Thyroid gland (tissue), 4 donors: ENCODE measurements around the gene DLK1. TPM values are rescaled to one million over a fixed set of nuclear protein-coding genes. Genes with fewer than 3 reads are reported as not detected.

Source experiments
- DNase-seq, 2 donors: peaks; one replicate each; pipeline ENCODE4 v3.0.0-alpha.2; 2019
- H3K27ac ChIP-seq, 3 donors: fragments of 200-600 bp; sonication (generic); 1 replicate in 2 of 3; 2 replicates in 1 of 3; pipeline ENCODE4 v1.5.1; 2016 to 2019; ENCODE audit warnings: mild to moderate bottlenecking in 1 of 3, moderate library complexity in 1 of 3
- H3K27me3 ChIP-seq: fragments of 200-600 bp; sonication (generic); one replicate; pipeline ENCODE4 v1.5.1; 2019
- H3K36me3 ChIP-seq, 2 donors: fragments of 200-600 bp; sonication (generic); one replicate each; pipeline ENCODE4 v1.5.1; 2016 to 2019
- H3K4me1 ChIP-seq, 2 donors: fragments of 200-600 bp; sonication (generic); one replicate each; pipeline ENCODE4 v1.5.1; 2017 to 2019
- H3K4me3 ChIP-seq, 3 donors: fragments of 200-600 bp; sonication (generic); replicated peaks in 1 of 3; 1 replicate in 2 of 3; 2 replicates in 1 of 3; pipeline ENCODE4 v1.5.1; 2016; ENCODE audit warnings: mild to moderate bottlenecking in 1 of 3
- H3K9me3 ChIP-seq: fragments of 200-600 bp; sonication (generic); one replicate; pipeline ENCODE4 v1.5.1; 2017
- CTCF ChIP-seq, 6 experiments: fragments of 200-600 bp in 3 of 6; fragments of 450-650 bp in 3 of 6; sonication (generic) in 3 of 6; IDR thresholded peaks; one replicate each; pipeline ENCODE4 v1.5.1; 2016 to 2019; ENCODE audit warnings: antibody characterized with exemption in 6 of 6, mild to moderate bottlenecking in 2 of 6, inconsistent platforms in 1 of 6, moderate library complexity in 1 of 6
- POLR2A ChIP-seq, 2 donors: fragments of 450-650 bp; IDR thresholded peaks; one replicate each; pipeline ENCODE4 v1.6.1; 2017; ENCODE audit warnings: antibody characterized with exemption in 2 of 2, mild to moderate bottlenecking in 2 of 2, moderate library complexity in 1 of 2
- WGBS, 2 donors: methylation state at CpG; one replicate each; pipeline ENCODE4 v1.1.5; 2017; 5-methylcytosine and 5-hydroxymethylcytosine counted together
- intact Hi-C: fragments of 100-400 bp; cut with DNase I; formaldehyde crosslinking; loops from one replicate; pipeline ENCODE4 v1.15.1; 2023
- total RNA-seq, 4 donors: library from RNA; depleted of rRNA; stranded (reverse); fragments of >200 nt; gene quantifications; one replicate each; pipeline ENCODE4 v1.2.3, GENCODE V29; 2016

Gene DLK1
- total RNA-seq, 4 donors from 2014 or later = 0.40 TPM; not detected in 3

- Histone ChIP-seq H3K27me3 (no peaks in the 10 kb centered on the region), H3K27ac (no peak overlapping the region), H3K4me3 (no peak overlapping the region), H3K4me1 (no peaks in the 10 kb centered on the region), H3K36me3 (no peaks in the 10 kb centered on the region), H3K9me3 (no peaks in the 10 kb centered on the region)
- no peak for DNase-seq
- intact Hi-C loops = no loop called here
- WGBS, 2 donors = 79 to 82% methylated on average over 4 of the region's 4 CpGs
- TF ChIP-seq POLR2A (IDR thresholded peaks at IDR 0.05) (no peak), CTCF (IDR thresholded peaks at IDR 0.05) (no peak)
Measured at GRCh38 chr14:100770046-100770445, 43.4 kb downstream of the DLK1 start.

- H3K4me3 ChIP-seq = no peak overlapping the region
- H3K4me1 ChIP-seq = no peaks in the 10 kb centered on the region
- no peaks in the 10 kb centered on the region for H3K9me3 ChIP-seq
- intact Hi-C loops = no loop called here
- DNase-seq = no peak
- TF ChIP-seq POLR2A (IDR thresholded peaks at IDR 0.05) (no peak), CTCF (IDR thresholded peaks at IDR 0.05) (no peak)
- H3K36me3 ChIP-seq = no peaks in the 10 kb centered on the region
- no peak overlapping the region for H3K27ac ChIP-seq
- no peaks in the 10 kb centered on the region for H3K27me3 ChIP-seq
- WGBS, 2 donors = 86 to 93% methylated on average over 5 of the region's 5 CpGs
Measured at GRCh38 chr14:100770605-100771120, 44.0 kb downstream of the DLK1 start.

- Histone ChIP-seq H3K4me1 (no peaks in the 10 kb centered on the region), H3K27ac (no peak overlapping the region), H3K9me3 (no peaks in the 10 kb centered on the region), H3K27me3 (no peaks in the 10 kb centered on the region), H3K36me3 (no peaks in the 10 kb centered on the region), H3K4me3 (no peak overlapping the region)
- DNase-seq = no peak
- TF ChIP-seq CTCF (IDR thresholded peaks at IDR 0.05) = no peak
- TF ChIP-seq POLR2A (IDR thresholded peaks at IDR 0.05) = no peak
- 68 to 73% methylated on average over 13 of the region's 13 CpGs for WGBS, 2 donors
- intact Hi-C loops = no loop called here
Measured at GRCh38 chr14:100771121-100771800, 44.6 kb downstream of the DLK1 start.

GRCh38 chr14:100772607-100773165, 46.0 kb downstream of the DLK1 start:
- Histone ChIP-seq H3K4me3 (no peak overlapping the region), H3K27ac (no peak overlapping the region), H3K27me3 (no peaks in the 10 kb centered on the region), H3K36me3 (no peaks in the 10 kb centered on the region), H3K4me1 (no peaks in the 10 kb centered on the region), H3K9me3 (no peaks in the 10 kb centered on the region)
- TF ChIP-seq CTCF (IDR thresholded peaks at IDR 0.05) (no peak), POLR2A (IDR thresholded peaks at IDR 0.05) (no peak)
- 86 to 91% methylated on average over 7 to 8 of the region's 9 CpGs for WGBS, 2 donors
- intact Hi-C loops = no loop called here
- DNase-seq = no peak
